Neural cell (in vitro differentiated cells): ENCODE results near the gene ZNF638. TPM values are rescaled to one million over a fixed set of nuclear protein-coding genes. Genes with fewer than 3 reads are reported as not detected.

ENCODE experiments used
- H2AFZ ChIP-seq: fragments of 200-600, 300-800 bp; sonication (generic), shearing (Covaris generic); 2 replicates; pipeline ENCODE4 v1.6.0; 2014; ENCODE audit warnings: low read depth, mild to moderate bottlenecking, antibody characterized with exemption, low read length, moderate library complexity
- H3F3A ChIP-seq: fragments of 200-600 bp; shearing (Covaris generic); 2 replicates; pipeline ENCODE4 v1.6.1; 2016; ENCODE audit warnings: mild to moderate bottlenecking, moderate library complexity, mixed read lengths, antibody characterized with exemption, low read length; ENCODE audit not compliant: insufficient read depth, poor library complexity, severe bottlenecking
- H3K27ac ChIP-seq: fragments of 200-600, 300-800 bp; sonication (generic), shearing (Covaris generic); 2 replicates; pipeline ENCODE4 v1.5.1; 2014; ENCODE audit warnings: mild to moderate bottlenecking, low read length, moderate library complexity
- H3K27me3 ChIP-seq: fragments of 300-800, 200-600 bp; sonication (generic), shearing (Covaris generic); 2 replicates; pipeline ENCODE4 v1.6.0; 2014; ENCODE audit warnings: mild to moderate bottlenecking, low read depth, low read length, moderate library complexity; ENCODE audit not compliant: insufficient read depth
- H3K36me3 ChIP-seq: fragments of 300-800, 200-600 bp; sonication (generic), shearing (Covaris generic); 2 replicates; pipeline ENCODE4 v1.5.1; 2014; ENCODE audit warnings: mild to moderate bottlenecking, antibody characterized with exemption, low read length, moderate library complexity; ENCODE audit not compliant: insufficient read depth
- H3K4me2 ChIP-seq: fragments of 300-800, 200-600 bp; sonication (generic), shearing (Covaris generic); 2 replicates; pipeline ENCODE4 v1.6.0; 2014; ENCODE audit warnings: mild to moderate bottlenecking, low read length
- H3K4me3 ChIP-seq: fragments of 300-800, 200-600 bp; sonication (generic), shearing (Covaris generic); 2 replicates; pipeline ENCODE4 v1.5.1; 2014; ENCODE audit warnings: mild to moderate bottlenecking, low read length, moderate library complexity
- H3K79me2 ChIP-seq: fragments of 200-600 bp; shearing (Covaris generic); replicated peaks from 2 replicates; pipeline ENCODE4 v1.6.0; 2014; ENCODE audit warnings: mild to moderate bottlenecking, low read length, moderate library complexity; ENCODE audit not compliant: insufficient read depth
- H3K9ac ChIP-seq: fragments of 300-800, 200-600 bp; sonication (generic), shearing (Covaris generic); 2 replicates; pipeline ENCODE4 v1.6.1; 2016; ENCODE audit warnings: mild to moderate bottlenecking, low read length, mixed read lengths
- H3K9me2 ChIP-seq: fragments of 200-600 bp; shearing (Covaris generic); 2 replicates; pipeline ENCODE4 v1.6.1; 2016; ENCODE audit warnings: mild to moderate bottlenecking, low read length, mixed read lengths; ENCODE audit not compliant: insufficient read depth
- H3K9me3 ChIP-seq: fragments of 200-600, 300-800 bp; sonication (generic), shearing (Covaris generic); 2 replicates; pipeline ENCODE4 v1.6.1; 2016; ENCODE audit warnings: mild to moderate bottlenecking, mixed run types, low read length, moderate library complexity, mixed read lengths
- H4K20me1 ChIP-seq: fragments of 200-600 bp; shearing (Covaris generic); 2 replicates; pipeline ENCODE4 v1.6.1; 2016; ENCODE audit warnings: mild to moderate bottlenecking, mixed run types; ENCODE audit not compliant: insufficient read depth
- EP300 ChIP-seq: fragments of 450-650 bp; conservative IDR thresholded peaks from 2 replicates; pipeline ENCODE4 v1.6.1; 2014; ENCODE audit warnings: antibody characterized with exemption, mild to moderate bottlenecking, moderate library complexity; ENCODE audit not compliant: poor library complexity, severe bottlenecking
- EZH2 ChIP-seq: fragments of 200-600, 300-800 bp; shearing (Covaris generic), sonication (generic); IDR thresholded peaks from 2 replicates; pipeline ENCODE4 v1.6.1; 2014; ENCODE audit warnings: antibody characterized with exemption, low read length, borderline replicate concordance, mild to moderate bottlenecking; ENCODE audit not compliant: insufficient read depth, poor library complexity, severe bottlenecking
- MXI1 ChIP-seq: fragments of 450-650 bp; conservative IDR thresholded peaks from 2 replicates; pipeline ENCODE4 v1.6.1; 2014; ENCODE audit warnings: antibody characterized with exemption, mild to moderate bottlenecking; ENCODE audit not compliant: poor library complexity, severe bottlenecking
- POLR2AphosphoS5 ChIP-seq: IDR thresholded peaks from 2 replicates; pipeline ENCODE4 v1.6.1; 2012
- RAD21 ChIP-seq: fragments of 450-650 bp; conservative IDR thresholded peaks from 2 replicates; pipeline ENCODE4 v1.6.1; 2014; ENCODE audit warnings: antibody characterized with exemption, mild to moderate bottlenecking, moderate library complexity
- SMC3 ChIP-seq: fragments of 450-650 bp; conservative IDR thresholded peaks from 2 replicates; pipeline ENCODE4 v1.6.1; 2014; ENCODE audit warnings: antibody characterized with exemption, mild to moderate bottlenecking, moderate library complexity; ENCODE audit not compliant: poor library complexity
- TAF1 ChIP-seq: IDR thresholded peaks from 2 replicates; pipeline ENCODE4 v1.6.1; 2012; ENCODE audit warnings: low read depth
- polyA plus RNA-seq: library from polyadenylated mRNA; depleted of rRNA; stranded (reverse); fragments of >200 nt; gene quantifications from 2 replicates; pipeline ENCODE4 v1.2.3, GENCODE V29; 2014
- TF ChIP-seq, protein P1 (sequence below): fragments of 450-650 bp; IDR thresholded peaks from 2 replicates; pipeline ENCODE4 v1.5.1; 2014; ENCODE audit warnings: antibody characterized with exemption, mild to moderate bottlenecking, moderate library complexity; ENCODE audit not compliant: poor library complexity, severe bottlenecking
- TF ChIP-seq, protein P2 (sequence below): IDR thresholded peaks from 2 replicates; pipeline ENCODE4 v1.6.1; 2012; ENCODE audit warnings: borderline replicate concordance

The ZNF638 gene
- polyA plus RNA-seq, 1 donor from 2014 or later: 308 TPM

DNA sequence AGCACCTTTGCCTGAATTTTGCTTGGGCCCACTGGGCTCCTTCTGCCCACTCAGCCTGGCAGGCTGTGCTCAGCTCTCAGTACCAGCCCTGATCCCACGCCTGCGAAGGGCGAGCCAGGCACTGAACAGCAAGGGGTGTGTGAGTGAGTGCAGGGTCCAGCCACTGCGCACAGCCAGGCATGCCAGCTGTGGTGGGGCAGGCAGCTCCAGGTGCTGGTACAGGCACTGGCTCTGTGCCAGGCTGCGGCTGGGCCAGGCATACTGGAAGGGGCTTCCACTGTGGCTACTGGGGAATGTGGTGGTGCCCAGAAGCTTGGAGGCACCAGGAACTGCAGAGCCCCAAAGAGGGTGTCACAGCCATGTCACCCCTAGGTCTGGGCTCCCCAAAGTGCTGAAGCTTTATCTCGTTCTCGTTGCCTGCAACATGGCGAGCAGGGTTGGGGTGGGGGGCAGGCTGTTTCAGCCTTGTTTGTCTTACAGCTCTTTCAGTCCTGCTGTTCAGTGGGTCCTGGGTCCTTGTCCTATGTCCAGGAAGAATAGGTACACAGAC lies 130.5 kb downstream of the ZNF638 start:
- no peak overlapping the region for H3K4me3 ChIP-seq
- no peak overlapping the region for H2AFZ ChIP-seq
- H3K36me3 ChIP-seq: no peaks in the 10 kb centered on the region
- no peaks in the 10 kb centered on the region for H3F3A ChIP-seq
- no peaks in the 10 kb centered on the region for H3K9me3 ChIP-seq
- H3K79me2 ChIP-seq: no peaks in the 10 kb centered on the region
- no peak overlapping the region for H3K9ac ChIP-seq
- no peaks in the 10 kb centered on the region for H4K20me1 ChIP-seq
- H3K27me3 ChIP-seq: peaks cover 39% of the 10 kb centered on the region
- TF ChIP-seq EP300: no peak
- TF ChIP-seq MXI1: no peak
- TF ChIP-seq, protein P1, sequence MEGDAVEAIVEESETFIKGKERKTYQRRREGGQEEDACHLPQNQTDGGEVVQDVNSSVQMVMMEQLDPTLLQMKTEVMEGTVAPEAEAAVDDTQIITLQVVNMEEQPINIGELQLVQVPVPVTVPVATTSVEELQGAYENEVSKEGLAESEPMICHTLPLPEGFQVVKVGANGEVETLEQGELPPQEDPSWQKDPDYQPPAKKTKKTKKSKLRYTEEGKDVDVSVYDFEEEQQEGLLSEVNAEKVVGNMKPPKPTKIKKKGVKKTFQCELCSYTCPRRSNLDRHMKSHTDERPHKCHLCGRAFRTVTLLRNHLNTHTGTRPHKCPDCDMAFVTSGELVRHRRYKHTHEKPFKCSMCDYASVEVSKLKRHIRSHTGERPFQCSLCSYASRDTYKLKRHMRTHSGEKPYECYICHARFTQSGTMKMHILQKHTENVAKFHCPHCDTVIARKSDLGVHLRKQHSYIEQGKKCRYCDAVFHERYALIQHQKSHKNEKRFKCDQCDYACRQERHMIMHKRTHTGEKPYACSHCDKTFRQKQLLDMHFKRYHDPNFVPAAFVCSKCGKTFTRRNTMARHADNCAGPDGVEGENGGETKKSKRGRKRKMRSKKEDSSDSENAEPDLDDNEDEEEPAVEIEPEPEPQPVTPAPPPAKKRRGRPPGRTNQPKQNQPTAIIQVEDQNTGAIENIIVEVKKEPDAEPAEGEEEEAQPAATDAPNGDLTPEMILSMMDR: no peak
- TF ChIP-seq EZH2: no peak
- TF ChIP-seq, protein P2, sequence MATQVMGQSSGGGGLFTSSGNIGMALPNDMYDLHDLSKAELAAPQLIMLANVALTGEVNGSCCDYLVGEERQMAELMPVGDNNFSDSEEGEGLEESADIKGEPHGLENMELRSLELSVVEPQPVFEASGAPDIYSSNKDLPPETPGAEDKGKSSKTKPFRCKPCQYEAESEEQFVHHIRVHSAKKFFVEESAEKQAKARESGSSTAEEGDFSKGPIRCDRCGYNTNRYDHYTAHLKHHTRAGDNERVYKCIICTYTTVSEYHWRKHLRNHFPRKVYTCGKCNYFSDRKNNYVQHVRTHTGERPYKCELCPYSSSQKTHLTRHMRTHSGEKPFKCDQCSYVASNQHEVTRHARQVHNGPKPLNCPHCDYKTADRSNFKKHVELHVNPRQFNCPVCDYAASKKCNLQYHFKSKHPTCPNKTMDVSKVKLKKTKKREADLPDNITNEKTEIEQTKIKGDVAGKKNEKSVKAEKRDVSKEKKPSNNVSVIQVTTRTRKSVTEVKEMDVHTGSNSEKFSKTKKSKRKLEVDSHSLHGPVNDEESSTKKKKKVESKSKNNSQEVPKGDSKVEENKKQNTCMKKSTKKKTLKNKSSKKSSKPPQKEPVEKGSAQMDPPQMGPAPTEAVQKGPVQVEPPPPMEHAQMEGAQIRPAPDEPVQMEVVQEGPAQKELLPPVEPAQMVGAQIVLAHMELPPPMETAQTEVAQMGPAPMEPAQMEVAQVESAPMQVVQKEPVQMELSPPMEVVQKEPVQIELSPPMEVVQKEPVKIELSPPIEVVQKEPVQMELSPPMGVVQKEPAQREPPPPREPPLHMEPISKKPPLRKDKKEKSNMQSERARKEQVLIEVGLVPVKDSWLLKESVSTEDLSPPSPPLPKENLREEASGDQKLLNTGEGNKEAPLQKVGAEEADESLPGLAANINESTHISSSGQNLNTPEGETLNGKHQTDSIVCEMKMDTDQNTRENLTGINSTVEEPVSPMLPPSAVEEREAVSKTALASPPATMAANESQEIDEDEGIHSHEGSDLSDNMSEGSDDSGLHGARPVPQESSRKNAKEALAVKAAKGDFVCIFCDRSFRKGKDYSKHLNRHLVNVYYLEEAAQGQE: no peak
- TF ChIP-seq TAF1: no peak
- no peak for TF ChIP-seq RAD21
- no peak overlapping the region for H3K4me2 ChIP-seq
- no peak overlapping the region for H3K27ac ChIP-seq
- H3K9me2 ChIP-seq: no peaks in the 10 kb centered on the region

DNA sequence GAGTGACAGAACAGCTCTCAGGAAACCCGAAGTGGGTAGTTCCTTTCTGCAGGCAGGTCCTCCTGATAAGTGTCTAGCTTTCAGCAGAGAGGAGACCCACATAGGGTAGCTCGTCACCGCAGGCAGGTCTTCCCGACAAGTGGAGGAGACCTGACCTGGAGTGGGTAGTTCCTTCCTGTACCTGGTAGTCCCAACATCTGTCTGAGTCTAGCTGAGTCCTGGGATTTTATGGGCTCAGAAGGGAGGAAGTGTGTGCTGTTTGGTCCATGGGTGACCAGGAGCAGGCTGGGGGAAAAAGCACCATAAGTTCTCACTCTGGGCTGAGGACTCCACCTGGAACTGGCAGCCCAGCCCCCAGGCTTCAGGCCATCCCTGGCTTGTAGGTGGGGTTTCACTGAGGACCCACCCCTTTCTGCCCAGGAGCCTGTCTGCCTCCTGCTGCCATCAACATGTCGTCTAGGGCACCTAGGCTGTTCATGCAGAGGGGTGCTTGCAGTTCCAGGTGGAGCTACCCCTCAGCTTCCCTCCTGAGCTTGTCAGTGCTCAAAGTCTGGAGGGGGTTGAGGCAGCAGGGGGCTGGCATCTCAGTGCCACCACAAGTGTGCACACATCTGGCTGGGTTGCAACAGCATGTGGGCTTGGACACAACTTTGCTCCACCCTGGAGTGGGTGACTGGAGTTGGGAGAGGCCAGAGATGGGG lies 131.2 kb downstream of the ZNF638 start:
- Histone ChIP-seq H3F3A (no peaks in the 10 kb centered on the region), H3K4me3 (no peak overlapping the region), H3K36me3 (no peaks in the 10 kb centered on the region), H3K27me3 (peaks cover 46% of the 10 kb centered on the region), H3K4me2 (no peak overlapping the region), H3K27ac (no peak overlapping the region), H3K9me2 (no peaks in the 10 kb centered on the region), H4K20me1 (no peaks in the 10 kb centered on the region), H2AFZ (no peak overlapping the region), H3K9ac (no peak overlapping the region), H3K79me2 (no peaks in the 10 kb centered on the region), H3K9me3 (no peaks in the 10 kb centered on the region)
- no peak for TF ChIP-seq TAF1
- TF ChIP-seq MXI1: no peak
- TF ChIP-seq RAD21: no peak

DNA sequence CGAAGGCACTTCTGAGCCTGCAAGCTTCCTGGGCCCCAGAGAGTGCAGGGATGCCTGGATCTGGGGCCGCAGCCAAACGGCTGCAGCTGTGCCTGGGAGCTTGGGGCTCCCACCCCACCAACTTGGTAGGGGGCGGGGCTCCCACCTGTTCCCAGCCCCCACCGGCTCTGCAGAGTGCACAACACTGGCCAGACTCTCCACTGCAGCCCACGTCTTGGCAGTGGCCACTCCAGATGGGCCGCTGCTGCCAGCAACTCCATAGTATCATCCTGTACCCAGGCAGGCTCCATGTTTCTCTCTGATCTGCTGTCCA lies 131.7 kb downstream of the ZNF638 start:
- H3K36me3 ChIP-seq: no peaks in the 10 kb centered on the region
- H4K20me1 ChIP-seq: no peaks in the 10 kb centered on the region
- no peaks in the 10 kb centered on the region for H3K9me3 ChIP-seq
- TF ChIP-seq TAF1: no peak
- TF ChIP-seq POLR2AphosphoS5: no peak
- no peak for TF ChIP-seq EP300
- TF ChIP-seq, protein P2: no peak
- TF ChIP-seq EZH2: no peak
- TF ChIP-seq, protein P1: no peak
- no peak for TF ChIP-seq RAD21
- TF ChIP-seq SMC3: no peak
- TF ChIP-seq MXI1: no peak
- H3K9ac ChIP-seq: no peak overlapping the region
- H2AFZ ChIP-seq: no peak overlapping the region
- H3K9me2 ChIP-seq: no peaks in the 10 kb centered on the region
- no peaks in the 10 kb centered on the region for H3F3A ChIP-seq
- H3K4me2 ChIP-seq: no peak overlapping the region
- H3K27me3 ChIP-seq: peaks cover 51% of the 10 kb centered on the region
- H3K79me2 ChIP-seq: no peaks in the 10 kb centered on the region
- no peak overlapping the region for H3K27ac ChIP-seq
- H3K4me3 ChIP-seq: no peak overlapping the region
